ENCODE measurements around the gene CNTNAP2.

DNA sequence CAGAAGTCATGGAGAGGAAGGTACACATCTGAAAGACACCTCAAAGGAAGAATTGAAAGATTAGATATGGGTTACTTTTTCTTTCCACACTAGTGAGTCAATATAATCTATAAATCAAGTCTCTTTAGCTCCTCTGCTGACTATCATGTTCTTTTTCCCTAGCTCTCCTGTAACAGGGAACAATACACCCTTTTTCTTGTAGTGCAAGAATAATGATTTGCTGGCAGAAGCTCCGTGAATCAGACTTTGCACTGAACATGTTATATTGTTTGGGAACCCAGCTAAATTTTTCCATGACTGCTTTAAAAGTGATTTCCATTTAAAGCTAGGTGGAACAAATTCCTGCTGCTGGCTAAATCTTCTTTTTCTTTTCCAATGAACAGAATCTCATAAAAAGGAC lies 1717.4 kb downstream of the CNTNAP2 start:
- TF ChIP-seq, protein P1, sequence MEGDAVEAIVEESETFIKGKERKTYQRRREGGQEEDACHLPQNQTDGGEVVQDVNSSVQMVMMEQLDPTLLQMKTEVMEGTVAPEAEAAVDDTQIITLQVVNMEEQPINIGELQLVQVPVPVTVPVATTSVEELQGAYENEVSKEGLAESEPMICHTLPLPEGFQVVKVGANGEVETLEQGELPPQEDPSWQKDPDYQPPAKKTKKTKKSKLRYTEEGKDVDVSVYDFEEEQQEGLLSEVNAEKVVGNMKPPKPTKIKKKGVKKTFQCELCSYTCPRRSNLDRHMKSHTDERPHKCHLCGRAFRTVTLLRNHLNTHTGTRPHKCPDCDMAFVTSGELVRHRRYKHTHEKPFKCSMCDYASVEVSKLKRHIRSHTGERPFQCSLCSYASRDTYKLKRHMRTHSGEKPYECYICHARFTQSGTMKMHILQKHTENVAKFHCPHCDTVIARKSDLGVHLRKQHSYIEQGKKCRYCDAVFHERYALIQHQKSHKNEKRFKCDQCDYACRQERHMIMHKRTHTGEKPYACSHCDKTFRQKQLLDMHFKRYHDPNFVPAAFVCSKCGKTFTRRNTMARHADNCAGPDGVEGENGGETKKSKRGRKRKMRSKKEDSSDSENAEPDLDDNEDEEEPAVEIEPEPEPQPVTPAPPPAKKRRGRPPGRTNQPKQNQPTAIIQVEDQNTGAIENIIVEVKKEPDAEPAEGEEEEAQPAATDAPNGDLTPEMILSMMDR (conservative IDR thresholded peaks at IDR 0.05): no peak
- TF ChIP-seq ZFX (IDR thresholded peaks at IDR 0.05): no peak

All from C4-2B (cell line).